Lung (tissue), 16 donors: ENCODE measurements around the gene EPHA1. TPM values are rescaled to one million over a fixed set of nuclear protein-coding genes. Genes with fewer than 3 reads are reported as not detected.

Source experiments
- ATAC-seq: fragments of 200-7000 bp; cut with Tn5 transposase; one replicate; pipeline ENCODE4 v1.9.1; 2020; ENCODE audit warnings: moderate number of reproducible peaks; ENCODE audit not compliant: insufficient read depth, low FRiP score
- DNase-seq, 3 donors: peaks; one replicate each; pipeline ENCODE4 v3.0.0-alpha.2; 2013 to 2017
- H3K27ac ChIP-seq, 2 donors: one replicate each; pipeline ENCODE4 v1.5.1; 2013; ENCODE audit warnings: mild to moderate bottlenecking in 2 of 2, moderate library complexity in 2 of 2, control low read depth in 1 of 2, inconsistent platforms in 1 of 2, low read depth in 1 of 2, low read length in 1 of 2
- H3K27me3 ChIP-seq, 3 donors: one replicate each; pipeline ENCODE4 v1.5.1; 2013; ENCODE audit warnings: low read length in 2 of 3; ENCODE audit not compliant: control insufficient read depth in 3 of 3, insufficient read depth in 3 of 3
- H3K36me3 ChIP-seq, 4 donors: one replicate each; pipeline ENCODE4 v1.5.1; 2013; ENCODE audit warnings: low read length in 4 of 4, mild to moderate bottlenecking in 1 of 4, moderate library complexity in 1 of 4; ENCODE audit not compliant: control insufficient read depth in 4 of 4, insufficient read depth in 4 of 4
- H3K4me1 ChIP-seq, 5 donors: one replicate each; pipeline ENCODE4 v1.5.1; 2013; ENCODE audit warnings: low read length in 5 of 5, mild to moderate bottlenecking in 2 of 5, moderate library complexity in 1 of 5; ENCODE audit not compliant: control insufficient read depth in 5 of 5, insufficient read depth in 5 of 5
- H3K4me3 ChIP-seq: one replicate; pipeline ENCODE4 v1.5.1; 2013; ENCODE audit warnings: mild to moderate bottlenecking, control low read depth, moderate library complexity
- H3K9ac ChIP-seq, 2 donors: one replicate each; pipeline ENCODE4 v1.5.1; 2013; ENCODE audit warnings: low read length in 2 of 2, control low read depth in 1 of 2; ENCODE audit not compliant: insufficient read depth in 1 of 2
- H3K9me3 ChIP-seq, 4 donors: one replicate each; pipeline ENCODE4 v1.5.1; 2013; ENCODE audit warnings: low read length in 3 of 4, mild to moderate bottlenecking in 1 of 4, moderate library complexity in 1 of 4; ENCODE audit not compliant: control insufficient read depth in 4 of 4, insufficient read depth in 3 of 4
- WGBS, 2 donors: extraction: QIAGEN DNeasy Blood & Tissue Kit; methylation state at CpG; one replicate each; pipeline ENCODE4 v1.1.7; 2013; 5-methylcytosine and 5-hydroxymethylcytosine counted together
- long read RNA-seq, 5 donors: transcript quantifications; one replicate each; lab custom pipeline, GENCODE V29; 2026
- polyA plus RNA-seq, 2 donors: library from polyadenylated mRNA; stranded (reverse); fragments of 200-250 nt; gene quantifications; one replicate each; pipeline ENCODE4 v1.2.1, GENCODE V29; 2013
- total RNA-seq, 2 donors: library from RNA; depleted of rRNA in 1 of 2; stranded (reverse); fragments of >200 nt in 1 of 2; gene quantifications; one replicate each; pipeline ENCODE4 v1.2.1, GENCODE V29; 2014 to 2021
- TF ChIP-seq, protein P1 (sequence below): IDR thresholded peaks from 2 replicates; pipeline ENCODE4 v1.5.1; 2012; ENCODE audit warnings: mild to moderate bottlenecking; ENCODE audit errors: control extremely low read depth, extremely low read depth
- donor health status: control.
- donor health status: control.
- donor health status: Bipolar disorder and iron deficiency.
- donor health status: healthy.
- donor health status: DM: yes; HTN: yes; CAD: no.

Gene EPHA1
- total RNA-seq, result 10 to 100 TPM in 1 of 2 donors, 1 to 10 TPM in 1; 6.1 to 13.3 TPM
- polyA plus RNA-seq, result 1 to 10 TPM; 4.2 to 5.7 TPM
- long read RNA-seq, donor 1, result 0 reads
- long read RNA-seq, donor 2, partial matches to known transcripts, result 0 of 1 reads
- long read RNA-seq, donor 2, other reads (novel, unspliced or antisense), result 0 of 1 reads
- long read RNA-seq, donor 3, result 0 reads
- long read RNA-seq, donor 4, result 0 reads
- long read RNA-seq, donor 5, partial matches to known transcripts, result 285 of 405 reads
- long read RNA-seq, donor 5, other reads (novel, unspliced or antisense), result 118 of 405 reads

DNA sequence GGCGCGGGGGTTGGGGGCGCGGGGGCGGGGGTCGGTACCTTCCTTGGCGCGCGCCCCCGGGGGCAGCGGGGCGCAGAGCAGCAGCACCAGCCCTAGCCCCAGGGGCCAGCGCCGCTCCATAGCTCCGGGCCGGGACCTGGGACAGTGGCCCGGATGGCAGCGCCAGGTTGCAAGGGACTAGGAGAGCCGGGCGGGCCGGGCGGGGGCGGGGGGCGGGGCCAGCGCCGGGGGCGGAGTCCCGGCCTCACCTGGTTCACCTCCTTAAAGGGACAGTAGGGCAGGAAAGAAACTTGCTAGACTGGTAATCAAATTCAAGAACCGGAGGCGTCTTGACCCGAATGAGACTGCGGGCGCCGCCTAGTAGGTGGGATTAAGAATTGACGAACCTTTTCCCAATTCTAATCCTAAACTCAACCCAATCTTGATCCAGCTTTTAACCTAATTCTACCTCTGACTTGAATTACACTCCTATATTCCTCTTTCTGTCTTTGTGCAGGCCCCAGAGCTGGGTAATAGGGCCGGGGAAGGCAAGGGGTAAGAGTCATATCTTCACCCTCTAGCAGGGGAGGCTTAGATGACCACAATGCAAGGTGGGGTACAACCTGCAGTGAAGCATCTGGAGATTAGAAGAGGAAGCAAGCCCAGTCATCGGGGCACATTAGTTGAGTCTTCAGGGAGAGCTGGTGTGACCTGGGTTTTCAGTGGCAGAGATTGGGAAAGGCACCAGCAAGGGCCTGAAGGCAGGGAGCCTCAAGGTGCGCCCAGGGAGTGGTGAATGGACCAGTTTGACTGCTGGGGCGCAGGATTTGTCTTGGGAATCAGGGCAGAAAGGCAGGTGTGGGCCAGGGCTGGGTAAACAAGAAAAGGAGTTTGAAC, at the start of gene EPHA1:
EPHA1 (minus strand) TSS at position 171 of the 876 bp plus-strand sequence; CDS start at position 120, 51 bp downstream.
- no peaks in the 10 kb centered on the region for H3K9me3 ChIP-seq
- peaks cover 0 to 70% (median 43%) of the 10 kb centered on the region in 5 donors for H3K4me1 ChIP-seq
- H3K9ac ChIP-seq, result peak within 1 kb of the TSS; percentile 14 to 26
- H3K27ac ChIP-seq, result peak within 1 kb of the TSS in 1 of 2 donors; percentile 44
- H3K27me3 ChIP-seq, result no peaks in the 10 kb centered on the region
- ATAC-seq (peak; percentile 65), DNase-seq (peak; percentile 62 to 75 (median 73))
- H3K36me3 ChIP-seq, result no peaks in the 10 kb centered on the region
- peak within 1 kb of the TSS; percentile 33 for H3K4me3 ChIP-seq
- TF ChIP-seq, protein P1, sequence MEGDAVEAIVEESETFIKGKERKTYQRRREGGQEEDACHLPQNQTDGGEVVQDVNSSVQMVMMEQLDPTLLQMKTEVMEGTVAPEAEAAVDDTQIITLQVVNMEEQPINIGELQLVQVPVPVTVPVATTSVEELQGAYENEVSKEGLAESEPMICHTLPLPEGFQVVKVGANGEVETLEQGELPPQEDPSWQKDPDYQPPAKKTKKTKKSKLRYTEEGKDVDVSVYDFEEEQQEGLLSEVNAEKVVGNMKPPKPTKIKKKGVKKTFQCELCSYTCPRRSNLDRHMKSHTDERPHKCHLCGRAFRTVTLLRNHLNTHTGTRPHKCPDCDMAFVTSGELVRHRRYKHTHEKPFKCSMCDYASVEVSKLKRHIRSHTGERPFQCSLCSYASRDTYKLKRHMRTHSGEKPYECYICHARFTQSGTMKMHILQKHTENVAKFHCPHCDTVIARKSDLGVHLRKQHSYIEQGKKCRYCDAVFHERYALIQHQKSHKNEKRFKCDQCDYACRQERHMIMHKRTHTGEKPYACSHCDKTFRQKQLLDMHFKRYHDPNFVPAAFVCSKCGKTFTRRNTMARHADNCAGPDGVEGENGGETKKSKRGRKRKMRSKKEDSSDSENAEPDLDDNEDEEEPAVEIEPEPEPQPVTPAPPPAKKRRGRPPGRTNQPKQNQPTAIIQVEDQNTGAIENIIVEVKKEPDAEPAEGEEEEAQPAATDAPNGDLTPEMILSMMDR, result no peak
- WGBS, 2 donors, result 8% methylated on average over 31 to 39 of the region's 39 CpGs

DNA sequence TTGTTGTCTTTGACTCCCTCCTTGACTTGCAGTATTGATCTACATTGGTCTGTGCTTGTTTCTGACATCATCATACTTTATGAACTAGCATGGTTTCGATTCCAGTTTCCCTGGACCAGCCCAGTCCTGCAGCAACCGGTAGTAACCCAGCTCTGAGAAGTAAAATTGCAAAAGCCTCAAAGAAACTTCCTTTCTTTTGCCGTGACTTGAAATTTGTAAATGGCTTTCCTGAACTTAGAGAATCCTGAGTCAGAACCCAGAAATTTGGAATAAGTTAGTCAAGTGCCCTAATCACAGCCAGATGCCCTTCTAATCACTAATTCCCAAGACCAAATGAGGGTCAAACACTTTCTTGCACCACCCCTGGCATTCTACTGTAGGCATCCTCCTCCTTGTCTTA, 49.6 kb upstream of the EPHA1 start:
- no peak overlapping the region for H3K9ac ChIP-seq
- no peak for DNase-seq

DNA sequence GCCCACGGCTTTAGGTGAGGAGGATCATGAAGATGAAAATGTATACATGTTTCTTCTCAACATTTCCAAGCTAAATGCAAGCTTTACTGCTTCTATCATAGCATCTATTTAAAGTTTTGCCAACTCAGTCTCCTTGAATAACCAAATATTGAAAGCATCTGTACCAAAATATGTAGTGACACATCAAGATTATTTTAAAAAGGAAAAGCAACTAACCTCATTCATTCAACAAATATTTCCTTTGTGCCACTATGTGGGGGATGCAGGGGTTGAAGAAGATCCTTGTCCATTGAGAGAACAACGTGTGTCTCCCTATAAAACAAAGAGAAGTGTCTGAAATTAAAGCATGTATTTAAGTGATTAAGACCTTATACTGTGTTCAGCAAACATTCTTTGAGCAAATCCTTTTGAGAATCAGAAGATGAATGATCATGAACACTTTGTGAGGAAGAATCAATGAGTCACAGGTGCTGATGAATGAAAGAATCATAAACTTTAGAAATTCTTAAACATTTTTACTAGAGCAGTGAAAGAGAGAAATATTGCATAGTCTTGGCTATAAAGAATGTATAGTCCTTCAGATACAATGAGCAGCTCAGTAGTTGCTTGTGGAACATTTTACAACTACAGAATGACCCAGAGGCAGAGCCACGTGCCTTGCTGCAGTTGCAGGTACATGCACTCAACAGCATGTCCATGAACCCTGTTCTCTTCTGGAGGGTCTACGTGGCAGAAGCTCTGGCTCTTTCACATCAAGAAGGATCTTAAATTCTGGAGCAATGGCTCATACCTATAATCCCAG, 48.5 kb upstream of the EPHA1 start:
- H3K27me3 ChIP-seq, result no peaks in the 10 kb centered on the region
- no peaks in the 10 kb centered on the region for H3K4me1 ChIP-seq
- H3K36me3 ChIP-seq, result no peaks in the 10 kb centered on the region
- H3K4me3 ChIP-seq, result no peak overlapping the region
- no peak overlapping the region for H3K27ac ChIP-seq
- no peak for DNase-seq
- TF ChIP-seq, protein P1, result no peak
- ATAC-seq, result no peak
- no peak overlapping the region for H3K9ac ChIP-seq
- H3K9me3 ChIP-seq, result peaks cover 0 to 1% (median under 1%) of the 10 kb centered on the region in 4 donors
- 75 to 84% methylated on average over 4 of the region's 4 CpGs for WGBS, 2 donors

More for the DNA sequence above, 49.6 kb upstream of the EPHA1 start:
- Histone ChIP-seq H3K4me3 (no peak overlapping the region), H3K9me3 (peaks cover 0 to 2% (median under 1%) of the 10 kb centered on the region in 4 donors), H3K27me3 (no peaks in the 10 kb centered on the region), H3K4me1 (no peaks in the 10 kb centered on the region), H3K27ac (no peak overlapping the region), H3K36me3 (no peaks in the 10 kb centered on the region)
- no peak for ATAC-seq
- TF ChIP-seq, protein P1, result no peak
- 57 to 69% methylated on average over 3 of the region's 3 CpGs for WGBS, 2 donors
